Naive thymus-derived CD8-positive, alpha-beta T cell (primary cell): ENCODE results near the gene SLC34A3. TPM values are rescaled to one million over a fixed set of nuclear protein-coding genes. Genes with fewer than 3 reads are reported as not detected.

Experiments
- ATAC-seq, 2 donors: fragments of 150-1000 bp; cut with Tn5 transposase in 1 of 2; sonication (Bioruptor Pico), chemical (Tn5 transposase) in 1 of 2; 1 replicate in 1 of 2; 2 replicates in 1 of 2; pipeline ENCODE4 v1.10.0; 2021; ENCODE audit warnings: mild to moderate bottlenecking in 2 of 2, moderate library complexity in 2 of 2
- POLR2A ChIA-PET: fragments of 350-600 bp; sonication (Branson Sonifier 250); formaldehyde crosslinking; loops from one replicate; lab custom pipeline; 2021; ENCODE audit warnings: antibody characterized with exemption; lab: Charles Lee
- DNase-seq, 10 donors: peaks; one replicate each; pipeline versions ENCODE4 v3.0.0 to v3.0.0-alpha.2; 2020 to 2022
- H3K27ac Mint-ChIP-seq, 10 donors: one replicate each; pipeline ENCODE4 v1.8.0; 2020 to 2022; ENCODE audit warnings: mild to moderate bottlenecking in 10 of 10, mixed read lengths in 10 of 10, moderate library complexity in 4 of 10, inconsistent platforms in 1 of 10
- H3K27me3 Mint-ChIP-seq, 5 donors: one replicate each; pipeline ENCODE4 v1.8.0; 2021 to 2022; ENCODE audit warnings: mixed read lengths in 5 of 5
- H3K36me3 Mint-ChIP-seq, 3 donors: one replicate each; pipeline ENCODE4 v1.8.0; 2020 to 2022; ENCODE audit warnings: mixed read lengths in 3 of 3, mild to moderate bottlenecking in 2 of 3, inconsistent platforms in 1 of 3
- H3K4me1 Mint-ChIP-seq, 4 donors: one replicate each; pipeline ENCODE4 v1.8.0; 2021 to 2022; ENCODE audit warnings: mixed read lengths in 4 of 4
- H3K4me3 Mint-ChIP-seq, 10 donors: one replicate each; pipeline ENCODE4 v1.8.0; 2020 to 2022; ENCODE audit warnings: mild to moderate bottlenecking in 10 of 10, mixed read lengths in 10 of 10, moderate library complexity in 6 of 10, inconsistent platforms in 1 of 10
- H3K9me3 Mint-ChIP-seq, 9 donors: one replicate each; pipeline ENCODE4 v1.8.0; 2020 to 2022; ENCODE audit warnings: mixed read lengths in 9 of 9, mild to moderate bottlenecking in 3 of 9, inconsistent platforms in 1 of 9, moderate library complexity in 1 of 9
- polyA plus RNA-seq, 3 donors: library from polyadenylated mRNA; unstranded; fragments of 300-500 nt; fragmentation: Illumina TruSeq; gene quantifications; one replicate each; pipeline ENCODE4 v1.2.3, GENCODE V29; 2021
- total RNA-seq, 8 experiments: library from RNA in 2 of 8; stranded (reverse) in 2 of 8; gene quantifications; one replicate each; pipeline ENCODE4 v1.2.3 and lab custom pipeline; 2021 to 2026

Gene SLC34A3
- total and polyA plus RNA-seq, 5 experiments from 2014 or later = not detected

- no peaks in the 10 kb centered on the region for H3K9me3 Mint-ChIP-seq
- no peak overlapping the region for H3K27ac Mint-ChIP-seq
- DNase-seq = no peak
- no peak overlapping the region for H3K4me3 Mint-ChIP-seq
- peaks cover 1 to 45% (median 14%) of the 10 kb centered on the region in 5 donors for H3K27me3 Mint-ChIP-seq
- peaks cover 14 to 32% (median 20%) of the 10 kb centered on the region in 4 donors for H3K4me1 Mint-ChIP-seq
- ATAC-seq = no peak
- POLR2A ChIA-PET = interaction anchor here (1.5 kb wide), 1 partner anchor 42 kb away, joined by 4 read pairs; no protein-coding TSS in a partner anchor
- H3K36me3 Mint-ChIP-seq = peaks cover 0 to 6% (median 0%) of the 10 kb centered on the region in 3 donors
These were observed 48.3 kb downstream of the SLC34A3 start for GRCh38 chr9:137278721-137279711.

GRCh38 chr9:137279741-137280473 is 49.2 kb downstream of the SLC34A3 start:
- POLR2A ChIA-PET = interaction anchor here (0.6 to 1.5 kb wide), 2 partner anchors 43 to 347 kb away, joined by 4 to 5 read pairs; no protein-coding TSS in a partner anchor
- DNase-seq (no peak), ATAC-seq (no peak)
- Mint-ChIP-seq H3K36me3 (peaks cover 0 to 6% (median 0%) of the 10 kb centered on the region in 3 donors), H3K27ac (no peak overlapping the region), H3K9me3 (no peaks in the 10 kb centered on the region), H3K4me1 (peaks cover 11 to 26% (median 19%) of the 10 kb centered on the region in 4 donors), H3K4me3 (no peak overlapping the region), H3K27me3 (peaks cover 1 to 46% (median 14%) of the 10 kb centered on the region in 5 donors)

GRCh38 chr9:137280474-137281344 is 50.0 kb downstream of the SLC34A3 start:
- H3K4me3 Mint-ChIP-seq = no peak overlapping the region
- DNase-seq = no peak
- POLR2A ChIA-PET = interaction anchor here (0.6 to 1.5 kb wide), 2 partner anchors 44 to 346 kb away, joined by 4 to 5 read pairs; no protein-coding TSS in a partner anchor

GRCh38 chr9:137281345-137282116 is 50.8 kb downstream of the SLC34A3 start:
- POLR2A ChIA-PET = no interaction called here
- Mint-ChIP-seq H3K27ac (peak overlapping the region in 1 of 10 donors; percentile 49), H3K27me3 (peaks cover 1 to 44% (median 6%) of the 10 kb centered on the region in 5 donors), H3K9me3 (peaks cover 0 to 5% (median 0%) of the 10 kb centered on the region in 9 donors), H3K4me3 (no peak overlapping the region), H3K4me1 (peaks cover 7 to 16% (median 11%) of the 10 kb centered on the region in 4 donors), H3K36me3 (peaks cover 0 to 2% (median 0%) of the 10 kb centered on the region in 3 donors)
- DNase-seq (no peak), ATAC-seq (no peak)

More at GRCh38 chr9:137280474-137281344, 50.0 kb downstream of the SLC34A3 start:
- H3K27ac Mint-ChIP-seq = no peak overlapping the region
- H3K27me3 Mint-ChIP-seq = peaks cover 3 to 44% (median 8%) of the 10 kb centered on the region in 5 donors
- no peak for ATAC-seq
- H3K9me3 Mint-ChIP-seq = peaks cover 0 to 5% (median 0%) of the 10 kb centered on the region in 9 donors
- H3K36me3 Mint-ChIP-seq = peaks cover 0 to 2% (median 0%) of the 10 kb centered on the region in 3 donors
- H3K4me1 Mint-ChIP-seq = peaks cover 8 to 19% (median 13%) of the 10 kb centered on the region in 4 donors

Other genes with a start within 250 kb of the SLC34A3 start
Only the 30 nearest of the 31 such genes appear.
- gene PAXX, start 238.5 kb upstream of the SLC34A3 start, total RNA-seq = 100 to 1,000 TPM; 129 to 137 TPM
- 100 to 1,000 TPM; 104 to 119 (median 112) TPM for gene PAXX, start 238.5 kb upstream of the SLC34A3 start, polyA plus RNA-seq
- 10 to 100 TPM; 11.1 to 13.5 TPM for gene CLIC3, start 234.3 kb upstream of the SLC34A3 start, total RNA-seq
- 10 to 100 TPM in 2 of 3 donors, 1 to 10 TPM in 1; 7.0 to 30.2 (median 16.9) TPM for gene CLIC3, start 234.3 kb upstream of the SLC34A3 start, polyA plus RNA-seq
- gene ABCA2, start 202.7 kb upstream of the SLC34A3 start, total RNA-seq = 10 to 100 TPM; 37.0 to 41.5 TPM
- gene ABCA2, start 202.7 kb upstream of the SLC34A3 start, polyA plus RNA-seq = 1 to 10 TPM; 3.9 to 9.4 (median 4.7) TPM
- under 1 TPM in 1 of 2 experiments, not detected in 1; 0.13 TPM for gene FUT7, start 198.8 kb upstream of the SLC34A3 start, total RNA-seq
- gene FUT7, start 198.8 kb upstream of the SLC34A3 start, polyA plus RNA-seq = 1 to 10 TPM; 1.2 to 1.6 (median 1.6) TPM
- gene NPDC1, start 184.7 kb upstream of the SLC34A3 start, total RNA-seq = 1 to 10 TPM; 2.8 to 4.3 TPM
- 1 to 10 TPM; 2.1 to 9.3 (median 4.2) TPM for gene NPDC1, start 184.7 kb upstream of the SLC34A3 start, polyA plus RNA-seq
- not detected for gene ENTPD2, start 176.8 kb upstream of the SLC34A3 start, total RNA-seq
- gene ENTPD2, start 176.8 kb upstream of the SLC34A3 start, polyA plus RNA-seq = not detected
- under 1 TPM; 0.27 to 0.44 TPM for gene SAPCD2, start 160.3 kb upstream of the SLC34A3 start, total RNA-seq
- gene SAPCD2, start 160.3 kb upstream of the SLC34A3 start, polyA plus RNA-seq = under 1 TPM in 2 of 3 donors, not detected in 1; 0.23 to 0.27 TPM
- 10 to 100 TPM; 25.2 to 28.7 TPM for gene UAP1L1, start 153.4 kb upstream of the SLC34A3 start, total RNA-seq
- 1 to 10 TPM; 2.3 to 7.8 (median 2.8) TPM for gene UAP1L1, start 153.4 kb upstream of the SLC34A3 start, polyA plus RNA-seq
- 10 to 100 TPM; 66.9 to 73.2 TPM for gene MAN1B1, start 143.9 kb upstream of the SLC34A3 start, total RNA-seq
- 10 to 100 TPM; 30.6 to 46.6 (median 38.3) TPM for gene MAN1B1, start 143.9 kb upstream of the SLC34A3 start, polyA plus RNA-seq
- gene DPP7, start 116.2 kb upstream of the SLC34A3 start, total RNA-seq = 100 to 1,000 TPM; 278 to 298 TPM
- 100 to 1,000 TPM in 2 of 3 donors, 10 to 100 TPM in 1; 98.7 to 126 (median 121) TPM for gene DPP7, start 116.2 kb upstream of the SLC34A3 start, polyA plus RNA-seq
- gene GRIN1, start 91.7 kb upstream of the SLC34A3 start, total RNA-seq = not detected
- not detected for gene GRIN1, start 91.7 kb upstream of the SLC34A3 start, polyA plus RNA-seq
- gene LRRC26, start 60.9 kb upstream of the SLC34A3 start, total RNA-seq = not detected
- not detected for gene LRRC26, start 60.9 kb upstream of the SLC34A3 start, polyA plus RNA-seq
- not detected for gene TMEM210, start 58.8 kb upstream of the SLC34A3 start, total RNA-seq
- not detected for gene TMEM210, start 58.8 kb upstream of the SLC34A3 start, polyA plus RNA-seq
- 100 to 1,000 TPM; 143 to 146 TPM for gene ANAPC2, start 42.3 kb upstream of the SLC34A3 start, total RNA-seq
- 1 to 10 TPM; 3.4 to 5.9 (median 4.3) TPM for gene ANAPC2, start 42.3 kb upstream of the SLC34A3 start, polyA plus RNA-seq
- gene SSNA1, start 42.2 kb upstream of the SLC34A3 start, total RNA-seq = 10 to 100 TPM; 39.2 to 43.4 TPM
- 100 to 1,000 TPM in 2 of 3 donors, 10 to 100 TPM in 1; 97.8 to 123 (median 119) TPM for gene SSNA1, start 42.2 kb upstream of the SLC34A3 start, polyA plus RNA-seq
- gene TPRN, start 30.2 kb upstream of the SLC34A3 start, total RNA-seq = 10 to 100 TPM; 10.1 TPM
- under 1 TPM; 0.15 to 0.42 (median 0.39) TPM for gene TPRN, start 30.2 kb upstream of the SLC34A3 start, polyA plus RNA-seq
- gene TMEM203, start 25.3 kb upstream of the SLC34A3 start, total RNA-seq = 10 to 100 TPM; 42.7 to 43.0 TPM
- 100 to 1,000 TPM; 128 to 163 (median 155) TPM for gene TMEM203, start 25.3 kb upstream of the SLC34A3 start, polyA plus RNA-seq
- 10 to 100 TPM; 35.0 to 39.8 TPM for gene NDOR1, start 25.2 kb upstream of the SLC34A3 start, total RNA-seq
- gene NDOR1, start 25.2 kb upstream of the SLC34A3 start, polyA plus RNA-seq = 1 to 10 TPM; 2.4 to 9.5 (median 5.7) TPM
- gene RNF208, start 8.7 kb upstream of the SLC34A3 start, total RNA-seq = 1 to 10 TPM in 1 of 2 experiments, under 1 TPM in 1; 0.91 to 1.7 TPM
- not detected for gene RNF208, start 8.7 kb upstream of the SLC34A3 start, polyA plus RNA-seq
- gene CYSRT1, start 5.7 kb upstream of the SLC34A3 start, total RNA-seq = under 1 TPM; 0.30 to 0.47 TPM
- gene CYSRT1, start 5.7 kb upstream of the SLC34A3 start, polyA plus RNA-seq = not detected
- under 1 TPM in 1 of 2 experiments, not detected in 1; 0.21 TPM for gene RNF224, start 3.4 kb upstream of the SLC34A3 start, total RNA-seq
- not detected for gene RNF224, start 3.4 kb upstream of the SLC34A3 start, polyA plus RNA-seq
- gene TUBB4B, start 10.4 kb downstream of the SLC34A3 start, total RNA-seq = 10 to 100 TPM; 60.2 TPM
- 10 to 100 TPM; 10.8 to 23.4 (median 22.5) TPM for gene TUBB4B, start 10.4 kb downstream of the SLC34A3 start, polyA plus RNA-seq
- not detected for gene STPG3, start 20.4 kb downstream of the SLC34A3 start, total RNA-seq
- gene STPG3, start 20.4 kb downstream of the SLC34A3 start, polyA plus RNA-seq = not detected
- 10 to 100 TPM; 42.4 to 45.9 TPM for gene NELFB, start 24.4 kb downstream of the SLC34A3 start, total RNA-seq
- gene NELFB, start 24.4 kb downstream of the SLC34A3 start, polyA plus RNA-seq = 10 to 100 TPM; 20.4 to 29.7 (median 25.0) TPM
- 1 to 10 TPM in 1 of 2 experiments, under 1 TPM in 1; 0.91 to 1.4 TPM for gene TOR4A, start 46.8 kb downstream of the SLC34A3 start, total RNA-seq
- gene TOR4A, start 46.8 kb downstream of the SLC34A3 start, polyA plus RNA-seq = under 1 TPM in 2 of 3 donors, not detected in 1; 0.12 to 0.15 TPM
- gene NRARP, start 71.4 kb downstream of the SLC34A3 start, total RNA-seq = 1 to 10 TPM; 2.4 to 2.5 TPM
- gene NRARP, start 71.4 kb downstream of the SLC34A3 start, polyA plus RNA-seq = not detected
- gene EXD3, start 192.3 kb downstream of the SLC34A3 start, total RNA-seq = 10 to 100 TPM; 26.4 to 28.3 TPM
- gene EXD3, start 192.3 kb downstream of the SLC34A3 start, polyA plus RNA-seq = 1 to 10 TPM; 2.6 to 4.3 (median 3.9) TPM
- 1 to 10 TPM; 4.1 to 4.5 TPM for gene NOXA1, start 192.5 kb downstream of the SLC34A3 start, total RNA-seq
- gene NOXA1, start 192.5 kb downstream of the SLC34A3 start, polyA plus RNA-seq = 1 to 10 TPM in 2 of 3 donors, under 1 TPM in 1; 0.75 to 1.1 (median 1.1) TPM
- not detected for gene ENTPD8, start 210.5 kb downstream of the SLC34A3 start, total RNA-seq
- gene ENTPD8, start 210.5 kb downstream of the SLC34A3 start, polyA plus RNA-seq = not detected
- gene NSMF, start 228.4 kb downstream of the SLC34A3 start, total RNA-seq = 10 to 100 TPM; 19.1 to 19.3 TPM
- 10 to 100 TPM in 1 of 3 donors, 1 to 10 TPM in 2; 7.7 to 14.7 (median 8.2) TPM for gene NSMF, start 228.4 kb downstream of the SLC34A3 start, polyA plus RNA-seq